ENCODE results near the gene BEGAIN. TPM values are rescaled to one million over a fixed set of nuclear protein-coding genes. Genes with fewer than 3 reads are reported as not detected.

The BEGAIN gene
- total and polyA plus RNA-seq, 2 experiments from 2014 or later: 1.4 to 2.5 TPM

- TF ChIP-seq EZH2 (IDR thresholded peaks at IDR 0.05; ENCODE audit: borderline replicate concordance) (no peak), CTCF (IDR thresholded peaks at IDR 0.05; ENCODE audit: poor library complexity) (no peak), EZH2phosphoT487 (IDR thresholded peaks at IDR 0.05; ENCODE audit: low read depth, severe bottlenecking, unreplicated experiment) (no peak)
- no peak overlapping the region for H3K4me3 ChIP-seq
- no peaks in the 10 kb centered on the region for H3K9me3 ChIP-seq (ENCODE audit: low read depth)
- H3K9me2 ChIP-seq (replicated peaks; ENCODE audit: insufficient read depth): no peaks in the 10 kb centered on the region
- H4K20me1 ChIP-seq (ENCODE audit: insufficient read depth, poor library complexity, severe bottlenecking): no peaks in the 10 kb centered on the region
- peaks cover 26% of the 10 kb centered on the region for H3K27me3 ChIP-seq
- WGBS (ENCODE audit: low lambda C conversion rate, missing lambda C conversion rate): 92% methylated on average over 14 of the region's 14 CpGs
- H3K4me2 ChIP-seq: no peak overlapping the region
- no peak for DNase-seq (ENCODE audit: low spot score)
- H3K4me1 ChIP-seq (ENCODE audit: insufficient read depth): peaks cover 5% of the 10 kb centered on the region
- no peak overlapping the region for H2AFZ ChIP-seq
- H3K36me3 ChIP-seq (replicated peaks; ENCODE audit: insufficient read depth, low read depth): no peaks in the 10 kb centered on the region
- H3K79me2 ChIP-seq: no peaks in the 10 kb centered on the region
- H3K27ac ChIP-seq: no peak overlapping the region
These were observed 3.7 kb upstream of the BEGAIN start for GRCh38 chr14:100590726-100591452.

DNA sequence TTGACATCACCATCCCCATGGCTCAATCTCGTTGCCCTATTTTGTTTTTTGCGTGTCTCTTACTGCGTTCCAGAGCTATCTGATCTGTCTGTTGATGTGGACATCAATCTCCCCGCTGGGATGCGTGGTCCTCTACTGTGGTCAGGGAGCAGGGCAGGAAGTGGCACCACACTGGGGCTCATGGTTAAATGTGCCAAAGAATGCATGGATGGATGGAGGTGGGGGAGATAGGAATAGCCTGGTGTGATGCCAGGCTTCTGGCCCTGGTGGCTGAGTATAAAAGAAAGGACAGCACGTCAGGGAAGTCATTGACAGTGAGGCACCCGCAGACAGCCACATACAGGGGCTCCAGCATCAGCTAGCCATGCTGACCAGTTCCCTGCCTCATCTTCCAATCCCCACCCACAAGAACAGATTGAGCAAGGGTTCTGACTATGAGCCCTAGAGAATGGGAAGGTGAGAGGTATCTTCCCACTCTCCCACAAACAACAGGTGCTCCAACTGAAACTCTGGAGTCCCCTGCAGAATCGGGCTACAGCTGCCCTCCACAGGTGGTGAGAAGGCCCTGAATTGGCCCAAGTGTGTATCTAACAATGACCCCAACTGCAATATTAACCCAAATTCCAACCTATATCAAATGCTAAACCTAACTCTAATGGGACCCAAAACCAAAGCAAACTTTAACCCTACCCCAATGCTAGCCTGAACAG is 2.7 kb upstream of the BEGAIN start:
- H3K9me3 ChIP-seq (ENCODE audit: low read depth): no peaks in the 10 kb centered on the region
- no peaks in the 10 kb centered on the region for H3K36me3 ChIP-seq (replicated peaks; ENCODE audit: insufficient read depth, low read depth)
- peaks cover 5% of the 10 kb centered on the region for H3K4me1 ChIP-seq (ENCODE audit: insufficient read depth)
- no peaks in the 10 kb centered on the region for H4K20me1 ChIP-seq (ENCODE audit: insufficient read depth, poor library complexity, severe bottlenecking)
- TF ChIP-seq EZH2 (IDR thresholded peaks at IDR 0.05; ENCODE audit: borderline replicate concordance) (no peak), CTCF (IDR thresholded peaks at IDR 0.05; ENCODE audit: poor library complexity) (no peak), EZH2phosphoT487 (IDR thresholded peaks at IDR 0.05; ENCODE audit: low read depth, severe bottlenecking, unreplicated experiment) (no peak)
- no peak overlapping the region for H3K4me2 ChIP-seq
- H3K27ac ChIP-seq: no peak overlapping the region
- peaks cover 21% of the 10 kb centered on the region for H3K27me3 ChIP-seq
- no peaks in the 10 kb centered on the region for H3K9me2 ChIP-seq (replicated peaks; ENCODE audit: insufficient read depth)
- DNase-seq (ENCODE audit: low spot score): no peak
- H3K79me2 ChIP-seq: no peaks in the 10 kb centered on the region
- no peak overlapping the region for H2AFZ ChIP-seq
- WGBS (ENCODE audit: low lambda C conversion rate, missing lambda C conversion rate): 92% methylated on average over 8 of the region's 8 CpGs
- no peak overlapping the region for H3K4me3 ChIP-seq

- H3K4me3 ChIP-seq: no peak overlapping the region
- TF ChIP-seq EZH2 (IDR thresholded peaks at IDR 0.05; ENCODE audit: borderline replicate concordance) (no peak), EZH2phosphoT487 (IDR thresholded peaks at IDR 0.05; ENCODE audit: low read depth, severe bottlenecking, unreplicated experiment) (no peak), CTCF (IDR thresholded peaks at IDR 0.05; ENCODE audit: poor library complexity) (no peak)
- H3K9me3 ChIP-seq (ENCODE audit: low read depth): no peaks in the 10 kb centered on the region
- no peaks in the 10 kb centered on the region for H3K79me2 ChIP-seq
- no peak overlapping the region for H3K4me2 ChIP-seq
- no peaks in the 10 kb centered on the region for H3K9me2 ChIP-seq (replicated peaks; ENCODE audit: insufficient read depth)
- H3K27me3 ChIP-seq: peaks cover 19% of the 10 kb centered on the region
- peaks cover 5% of the 10 kb centered on the region for H3K4me1 ChIP-seq (ENCODE audit: insufficient read depth)
- H4K20me1 ChIP-seq (ENCODE audit: insufficient read depth, poor library complexity, severe bottlenecking): no peaks in the 10 kb centered on the region
- no peak overlapping the region for H3K27ac ChIP-seq
- WGBS (ENCODE audit: low lambda C conversion rate, missing lambda C conversion rate): 79% methylated on average over 8 of the region's 13 CpGs
- H2AFZ ChIP-seq: no peak overlapping the region
- no peaks in the 10 kb centered on the region for H3K36me3 ChIP-seq (replicated peaks; ENCODE audit: insufficient read depth, low read depth)
- no peak for DNase-seq (ENCODE audit: low spot score)
These were observed 2.0 kb upstream of the BEGAIN start for GRCh38 chr14:100589071-100589759.

All from hepatocyte (in vitro differentiated cells).